Tracheal epithelial cell (primary cell): ENCODE data around the gene LITAF. TPM values are rescaled to one million over a fixed set of nuclear protein-coding genes. Genes with fewer than 3 reads are reported as not detected.

Source experiments
- total RNA-seq: library from RNA; depleted of rRNA; stranded (reverse); fragments of >200 nt; gene quantifications from 2 replicates; pipeline ENCODE4 v1.2.1, GENCODE V29; 2014

LITAF gene
- 74.6 and 109 TPM in 2 replicates for total RNA-seq

GRCh38 chr16:11586856-11587642, at the start of gene LITAF:
Gene LITAF (minus strand): TSS chr16:11586919. CDS start chr16:11556730, 30,189 bp downstream.

Other genes starting within 250 kb of the LITAF start
- gene RMI2, start 241.5 kb downstream of the LITAF start, total RNA-seq = 1.7 and 5.3 TPM in 2 replicates
- 27.0 and 32.6 TPM in 2 replicates for gene SNN, start 81.5 kb upstream of the LITAF start, total RNA-seq
- 23.9 and 26.0 TPM in 2 replicates for gene TXNDC11, start 155.9 kb upstream of the LITAF start, total RNA-seq
- 19.3 and 35.8 TPM in 2 replicates for gene ZC3H7A, start 210.3 kb upstream of the LITAF start, total RNA-seq